Fibroblast of mammary gland (primary cell): ENCODE measurements around the gene LMOD3.

ENCODE experiments used
- DNase-seq: peaks from one replicate; pipeline ENCODE4 v3.0.0-alpha.2; 2010; ENCODE audit warnings: low read depth
- H3K4me3 ChIP-seq: 2 replicates; pipeline ENCODE4 v1.5.1; 2011; ENCODE audit warnings: low read depth, mild to moderate bottlenecking, low read length, moderate library complexity; ENCODE audit not compliant: control insufficient read depth
- TF ChIP-seq, protein P1 (sequence below): conservative IDR thresholded peaks from 2 replicates; pipeline ENCODE4 v1.5.1; 2011; ENCODE audit warnings: low read depth, low read length, inconsistent platforms; ENCODE audit not compliant: control insufficient read depth, insufficient read depth

The LMOD3 gene

DNA sequence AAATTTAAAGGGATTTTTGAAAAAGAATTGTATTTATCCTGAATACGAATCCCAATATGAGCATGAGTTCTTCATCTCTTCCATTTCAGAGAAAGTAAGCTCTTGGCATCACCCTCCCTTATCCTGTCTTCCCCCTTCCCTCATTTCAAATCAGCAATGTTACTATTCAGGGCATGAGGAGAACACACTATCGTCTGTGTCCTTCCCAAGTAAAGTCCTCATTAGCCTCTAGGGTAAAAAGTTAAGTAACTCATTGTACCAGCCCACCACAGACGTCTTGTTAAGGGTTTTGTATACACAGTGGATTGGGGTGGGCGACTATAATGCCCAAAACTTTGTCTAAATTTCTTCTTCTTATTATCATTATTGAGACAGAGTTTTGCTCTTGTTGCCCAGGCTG is 22.8 kb downstream of the LMOD3 start:
- no peak overlapping the region for H3K4me3 ChIP-seq
- DNase-seq: no peak
- TF ChIP-seq, protein P1, sequence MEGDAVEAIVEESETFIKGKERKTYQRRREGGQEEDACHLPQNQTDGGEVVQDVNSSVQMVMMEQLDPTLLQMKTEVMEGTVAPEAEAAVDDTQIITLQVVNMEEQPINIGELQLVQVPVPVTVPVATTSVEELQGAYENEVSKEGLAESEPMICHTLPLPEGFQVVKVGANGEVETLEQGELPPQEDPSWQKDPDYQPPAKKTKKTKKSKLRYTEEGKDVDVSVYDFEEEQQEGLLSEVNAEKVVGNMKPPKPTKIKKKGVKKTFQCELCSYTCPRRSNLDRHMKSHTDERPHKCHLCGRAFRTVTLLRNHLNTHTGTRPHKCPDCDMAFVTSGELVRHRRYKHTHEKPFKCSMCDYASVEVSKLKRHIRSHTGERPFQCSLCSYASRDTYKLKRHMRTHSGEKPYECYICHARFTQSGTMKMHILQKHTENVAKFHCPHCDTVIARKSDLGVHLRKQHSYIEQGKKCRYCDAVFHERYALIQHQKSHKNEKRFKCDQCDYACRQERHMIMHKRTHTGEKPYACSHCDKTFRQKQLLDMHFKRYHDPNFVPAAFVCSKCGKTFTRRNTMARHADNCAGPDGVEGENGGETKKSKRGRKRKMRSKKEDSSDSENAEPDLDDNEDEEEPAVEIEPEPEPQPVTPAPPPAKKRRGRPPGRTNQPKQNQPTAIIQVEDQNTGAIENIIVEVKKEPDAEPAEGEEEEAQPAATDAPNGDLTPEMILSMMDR: no peak

DNA sequence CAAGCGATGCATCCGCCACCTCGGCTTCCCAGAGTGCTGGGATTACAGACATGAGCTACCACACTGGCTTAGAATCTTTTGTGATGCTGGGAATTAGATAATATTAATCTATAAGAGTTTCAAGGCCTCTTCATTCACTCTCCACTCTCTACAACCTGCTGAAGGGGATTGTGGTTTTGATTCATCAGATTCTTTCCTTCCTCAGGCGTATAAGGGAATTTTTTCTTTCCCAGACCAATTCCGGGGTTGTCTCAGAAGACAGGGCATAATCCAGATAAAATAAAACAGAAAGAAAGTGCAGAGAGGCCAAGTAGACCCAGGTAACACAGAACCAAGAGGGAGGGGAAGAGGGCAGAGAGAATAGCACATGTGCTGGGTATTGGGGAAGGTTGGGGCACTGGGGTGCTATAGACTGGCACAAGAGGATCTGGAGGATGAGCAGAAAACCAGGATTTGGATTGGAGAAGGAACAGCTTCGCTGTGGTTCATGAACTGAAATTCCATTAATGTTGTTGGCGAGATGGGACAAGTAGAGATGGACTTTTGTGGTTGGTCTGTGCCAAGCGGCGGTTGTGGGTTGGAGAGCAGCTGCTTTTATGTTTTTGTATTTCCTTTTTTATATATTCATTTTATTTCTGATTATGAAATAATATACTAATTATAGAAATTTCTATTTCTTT is 24.8 kb downstream of the LMOD3 start:
- H3K4me3 ChIP-seq: no peak overlapping the region
- TF ChIP-seq, protein P1: no peak
- DNase-seq: no peak

DNA sequence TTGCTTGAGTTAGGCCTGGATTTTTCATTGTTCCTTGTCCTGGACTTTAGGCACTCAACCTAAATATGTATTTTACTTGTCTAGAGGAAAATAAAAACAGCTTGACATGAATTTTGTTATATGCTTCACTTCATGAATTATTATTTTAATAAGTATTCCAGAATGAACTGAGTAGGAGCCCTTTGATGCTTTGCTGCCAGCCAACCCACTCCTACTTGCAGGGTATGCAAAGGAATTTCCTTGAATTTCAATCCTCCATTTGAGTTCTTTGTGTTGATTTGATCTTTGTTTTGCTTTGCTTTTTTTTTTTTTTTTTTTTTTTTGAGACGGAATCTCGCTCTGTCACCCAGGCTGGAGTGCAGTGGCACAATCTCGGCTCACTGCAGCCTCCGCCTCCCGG is 26.1 kb downstream of the LMOD3 start:
- no peak overlapping the region for H3K4me3 ChIP-seq
- TF ChIP-seq, protein P1: no peak
- DNase-seq: no peak

DNA sequence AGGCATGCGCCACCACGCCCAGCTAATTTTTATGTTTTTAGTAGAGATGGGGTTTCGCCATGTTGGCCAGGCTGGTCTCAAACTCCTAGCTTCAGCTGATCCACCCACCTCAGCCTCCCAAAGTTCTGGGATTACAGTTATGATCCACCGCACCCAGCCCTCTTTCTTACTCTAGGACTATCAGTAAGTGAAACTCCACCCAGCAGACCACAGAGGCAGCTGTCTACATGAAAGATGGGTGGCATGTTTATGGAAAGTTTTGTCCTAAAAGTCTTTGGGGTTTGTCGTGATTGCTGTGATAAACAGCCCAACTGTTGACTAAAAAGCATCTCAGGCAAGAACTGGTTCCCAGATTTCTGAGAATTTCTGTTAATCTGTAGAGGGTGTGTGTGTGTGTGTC is 26.8 kb downstream of the LMOD3 start:
- DNase-seq: no peak
- H3K4me3 ChIP-seq: no peak overlapping the region
- TF ChIP-seq, protein P1: no peak

DNA sequence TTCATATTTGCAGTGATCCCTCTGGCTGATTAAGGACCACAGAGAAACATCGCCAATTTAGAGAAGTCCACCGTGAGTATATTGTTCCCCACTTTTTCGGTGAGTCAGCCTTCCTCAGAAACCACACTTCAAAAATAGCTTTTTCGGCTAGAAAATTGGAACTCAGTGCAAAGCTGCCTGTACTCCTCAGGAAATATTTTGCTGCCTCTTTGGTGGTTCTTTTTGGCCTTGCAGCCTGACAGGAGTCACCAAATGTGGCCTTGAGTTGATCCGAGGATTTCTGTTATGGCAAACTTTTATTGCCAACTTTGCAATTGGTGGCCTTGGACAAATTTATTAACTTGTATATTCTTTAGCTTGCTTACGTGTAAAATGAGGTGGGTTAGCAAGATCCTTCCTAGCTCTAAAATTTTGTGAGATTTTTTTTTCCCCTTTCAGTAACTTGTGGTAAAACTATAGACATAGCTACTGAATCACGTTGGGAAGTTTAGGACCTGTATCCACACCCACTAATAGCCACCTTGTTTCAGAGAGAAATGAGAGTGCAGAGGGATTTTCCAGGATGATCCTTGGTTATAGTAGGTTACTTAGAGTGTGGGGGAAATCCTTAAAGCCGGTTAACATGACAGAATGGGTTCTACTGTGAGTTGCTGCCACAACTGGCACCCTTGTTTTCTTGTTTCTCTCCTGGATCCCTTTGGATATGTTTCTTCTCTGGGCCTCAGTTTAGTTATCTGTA is 27.8 kb downstream of the LMOD3 start:
- TF ChIP-seq, protein P1: no peak
- no peak overlapping the region for H3K4me3 ChIP-seq
- peak; percentile 64 for DNase-seq

DNA sequence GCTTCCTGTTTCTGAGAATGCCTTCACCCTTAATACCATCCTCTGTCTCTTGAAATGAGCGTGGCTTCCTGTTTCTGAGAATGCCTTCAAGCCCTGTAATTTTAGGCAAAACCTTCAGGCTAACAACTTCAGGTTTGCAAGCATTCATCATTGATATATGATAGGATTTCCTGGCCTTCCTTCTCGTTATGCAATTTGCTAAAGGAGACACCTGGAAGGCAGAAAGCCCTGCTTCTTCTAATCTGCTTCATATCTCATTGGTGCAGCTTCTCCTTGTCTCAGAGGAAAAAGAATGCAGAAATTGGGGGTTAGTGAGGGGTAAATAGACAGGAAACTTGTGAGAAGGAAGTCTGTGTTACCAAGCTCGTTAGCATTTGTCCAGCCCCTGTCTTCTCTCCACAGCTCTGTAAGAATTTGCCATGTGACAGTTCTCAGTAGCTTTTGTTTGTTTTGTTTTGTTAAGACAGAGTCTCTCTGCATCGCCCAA is 30.3 kb downstream of the LMOD3 start:
- DNase-seq: no peak
- TF ChIP-seq, protein P1: no peak
- H3K4me3 ChIP-seq: no peak overlapping the region
